ENCODE measurements around the gene ADGRG2. TPM values are rescaled to one million over a fixed set of nuclear protein-coding genes. Genes with fewer than 3 reads are reported as not detected.

ADGRG2 gene
- total RNA-seq, 2 donors from 2014 or later = 1.9 to 3.7 TPM

- TF ChIP-seq, protein P1, sequence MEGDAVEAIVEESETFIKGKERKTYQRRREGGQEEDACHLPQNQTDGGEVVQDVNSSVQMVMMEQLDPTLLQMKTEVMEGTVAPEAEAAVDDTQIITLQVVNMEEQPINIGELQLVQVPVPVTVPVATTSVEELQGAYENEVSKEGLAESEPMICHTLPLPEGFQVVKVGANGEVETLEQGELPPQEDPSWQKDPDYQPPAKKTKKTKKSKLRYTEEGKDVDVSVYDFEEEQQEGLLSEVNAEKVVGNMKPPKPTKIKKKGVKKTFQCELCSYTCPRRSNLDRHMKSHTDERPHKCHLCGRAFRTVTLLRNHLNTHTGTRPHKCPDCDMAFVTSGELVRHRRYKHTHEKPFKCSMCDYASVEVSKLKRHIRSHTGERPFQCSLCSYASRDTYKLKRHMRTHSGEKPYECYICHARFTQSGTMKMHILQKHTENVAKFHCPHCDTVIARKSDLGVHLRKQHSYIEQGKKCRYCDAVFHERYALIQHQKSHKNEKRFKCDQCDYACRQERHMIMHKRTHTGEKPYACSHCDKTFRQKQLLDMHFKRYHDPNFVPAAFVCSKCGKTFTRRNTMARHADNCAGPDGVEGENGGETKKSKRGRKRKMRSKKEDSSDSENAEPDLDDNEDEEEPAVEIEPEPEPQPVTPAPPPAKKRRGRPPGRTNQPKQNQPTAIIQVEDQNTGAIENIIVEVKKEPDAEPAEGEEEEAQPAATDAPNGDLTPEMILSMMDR (IDR thresholded peaks at IDR 0.05) = no peak
- Histone ChIP-seq H3K36me3 (no peaks in the 10 kb centered on the region), H3K9me3 (no peaks in the 10 kb centered on the region), H3K4me1 (ENCODE audit: control insufficient read depth in 1 of 2, low read depth in 2 of 2) (no peaks in the 10 kb centered on the region), H3K4me3 (no peak overlapping the region), H3K27ac (no peak overlapping the region), H3K27me3 (replicated peaks; ENCODE audit: insufficient read depth) (no peaks in the 10 kb centered on the region)
- DNase-seq (ENCODE audit: low spot score) (no peak), ATAC-seq (ENCODE audit: insufficient number of reproducible peaks, low FRiP score, low read depth) (no peak)
Observed at GRCh38 chrX:18964901-18965300, 157.4 kb downstream of the ADGRG2 start.

- no peaks in the 10 kb centered on the region for H3K9me3 ChIP-seq
- H3K36me3 ChIP-seq = no peaks in the 10 kb centered on the region
- H3K4me3 ChIP-seq = no peak overlapping the region
- H3K4me1 ChIP-seq (ENCODE audit: control insufficient read depth in 1 of 2, low read depth in 2 of 2) = no peaks in the 10 kb centered on the region
- no peak for DNase-seq (ENCODE audit: low spot score)
- no peaks in the 10 kb centered on the region for H3K27me3 ChIP-seq (replicated peaks; ENCODE audit: insufficient read depth)
- TF ChIP-seq, protein P1 (IDR thresholded peaks at IDR 0.05) = no peak
- ATAC-seq (ENCODE audit: insufficient number of reproducible peaks, low FRiP score, low read depth) = no peak
- H3K27ac ChIP-seq = no peak overlapping the region
Observed at GRCh38 chrX:18964026-18964425, 158.2 kb downstream of the ADGRG2 start.

DNA sequence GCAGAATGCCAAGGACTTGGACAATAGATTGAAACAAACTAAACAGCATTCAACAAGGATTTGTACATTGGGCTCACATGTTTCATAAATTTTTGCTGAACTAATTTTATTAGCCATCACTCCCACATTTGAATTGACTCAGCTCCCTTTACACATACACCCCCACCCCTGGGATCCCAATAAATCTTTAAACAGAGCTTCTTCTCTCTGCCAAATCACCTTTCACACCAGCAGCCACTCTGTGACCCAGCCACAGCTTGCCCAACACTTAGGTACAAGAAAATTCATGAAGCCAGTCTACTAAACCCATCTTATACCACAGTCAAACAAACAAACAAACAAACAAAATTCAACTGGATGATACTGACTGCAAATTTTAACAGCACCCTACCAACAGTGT, 159.9 kb downstream of the ADGRG2 start:
- Histone ChIP-seq H3K27ac (no peak overlapping the region), H3K9me3 (no peaks in the 10 kb centered on the region), H3K36me3 (no peaks in the 10 kb centered on the region), H3K4me3 (no peak overlapping the region), H3K27me3 (replicated peaks; ENCODE audit: insufficient read depth) (no peaks in the 10 kb centered on the region), H3K4me1 (ENCODE audit: control insufficient read depth in 1 of 2, low read depth in 2 of 2) (no peaks in the 10 kb centered on the region)
- TF ChIP-seq, protein P1 (IDR thresholded peaks at IDR 0.05) = no peak
- ATAC-seq (ENCODE audit: insufficient number of reproducible peaks, low FRiP score, low read depth) (no peak), DNase-seq (ENCODE audit: low spot score) (no peak)

DNA sequence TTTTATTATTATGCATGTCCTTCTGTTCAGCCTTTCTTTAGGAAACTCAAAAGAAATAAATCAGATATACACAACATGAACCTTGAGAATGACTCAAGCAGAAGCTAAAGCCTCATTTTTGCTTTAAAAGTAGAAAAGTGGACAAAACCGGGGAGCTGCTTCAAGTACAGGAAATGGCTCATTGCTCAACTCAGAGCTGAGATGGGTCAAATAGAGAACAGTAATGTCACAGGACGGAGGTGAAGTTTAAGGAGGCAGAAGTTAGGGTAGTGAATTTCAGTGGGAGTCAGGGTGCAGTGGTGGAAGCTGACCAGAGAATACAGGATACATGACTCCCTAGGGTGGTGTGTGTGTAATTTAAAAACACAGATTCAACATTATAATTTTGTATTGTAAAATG, 160.6 kb downstream of the ADGRG2 start:
- Histone ChIP-seq H3K27me3 (replicated peaks; ENCODE audit: insufficient read depth) (no peaks in the 10 kb centered on the region), H3K36me3 (no peaks in the 10 kb centered on the region), H3K4me3 (no peak overlapping the region), H3K4me1 (ENCODE audit: control insufficient read depth in 1 of 2, low read depth in 2 of 2) (no peaks in the 10 kb centered on the region), H3K27ac (no peak overlapping the region), H3K9me3 (no peaks in the 10 kb centered on the region)
- ATAC-seq (ENCODE audit: insufficient number of reproducible peaks, low FRiP score, low read depth) (no peak), DNase-seq (ENCODE audit: low spot score) (no peak)
- TF ChIP-seq, protein P1 (IDR thresholded peaks at IDR 0.05) = no peak

DNA sequence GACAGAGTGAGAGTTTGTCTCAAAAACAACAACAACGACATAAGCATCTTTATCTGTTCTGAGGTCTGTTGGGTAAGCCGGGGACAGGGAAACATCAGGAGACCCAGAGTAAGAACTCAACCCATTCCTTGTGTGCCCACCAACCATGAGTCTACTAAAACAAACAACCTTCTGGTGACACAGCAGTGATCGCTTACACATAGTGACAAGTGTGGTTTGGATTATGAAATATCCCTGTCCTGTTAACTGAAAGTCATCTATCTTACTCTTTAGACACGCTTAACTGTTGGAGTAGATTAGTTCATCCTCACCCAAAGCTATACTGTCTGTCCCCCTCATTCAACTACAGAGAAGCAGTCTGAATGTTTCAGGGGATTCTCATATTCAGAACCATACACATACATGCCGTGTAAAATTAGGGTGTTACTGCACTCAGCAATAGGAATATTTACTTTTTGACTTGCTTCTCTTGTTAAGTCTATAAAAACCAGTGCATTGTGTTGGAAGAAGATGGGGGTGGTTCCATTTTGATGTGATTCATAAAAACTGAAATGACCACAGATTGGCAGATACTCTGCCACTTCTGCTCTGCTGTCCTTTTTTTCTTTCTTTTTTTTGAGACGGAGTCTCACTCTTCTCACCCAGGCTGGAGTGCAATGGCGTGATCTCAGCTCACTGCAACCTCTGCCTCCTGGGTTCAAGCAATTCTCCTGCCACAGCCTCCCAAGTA, 165.8 kb downstream of the ADGRG2 start:
- Histone ChIP-seq H3K4me3 (no peak overlapping the region), H3K27me3 (replicated peaks; ENCODE audit: insufficient read depth) (no peaks in the 10 kb centered on the region), H3K9me3 (no peaks in the 10 kb centered on the region), H3K36me3 (no peaks in the 10 kb centered on the region), H3K4me1 (ENCODE audit: control insufficient read depth in 1 of 2, low read depth in 2 of 2) (no peaks in the 10 kb centered on the region), H3K27ac (no peak overlapping the region)
- ATAC-seq (ENCODE audit: insufficient number of reproducible peaks, low FRiP score, low read depth) (no peak), DNase-seq (ENCODE audit: low spot score) (no peak)
- TF ChIP-seq, protein P1 (IDR thresholded peaks at IDR 0.05) = no peak
